Measurements from ENCODE around the gene PLXNB2. TPM values are rescaled to one million over a fixed set of nuclear protein-coding genes. Genes with fewer than 3 reads are reported as not detected.

PLXNB2 gene
- total RNA-seq, 1 donor from 2014 or later = 95.2 TPM

DNA sequence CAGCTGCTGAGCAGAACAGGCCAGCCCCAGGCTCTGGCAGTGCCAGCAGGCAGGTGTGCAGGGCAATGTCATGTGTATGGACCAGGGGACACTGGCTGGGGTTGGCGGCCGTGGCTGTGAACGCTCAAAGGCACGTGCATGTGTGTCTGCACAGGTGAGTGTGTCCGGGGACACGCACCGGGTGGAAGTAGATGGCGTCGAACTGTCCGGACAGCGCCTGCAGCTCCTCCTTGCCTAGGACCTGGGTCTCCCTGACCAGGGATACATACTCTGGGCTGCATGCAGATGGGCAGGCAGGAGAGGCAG lies 57.2 kb downstream of the PLXNB2 start:
- Mint-ChIP-seq H3K36me3 (ENCODE audit: unreplicated experiment) (no peaks in the 10 kb centered on the region), H3K4me3 (ENCODE audit: unreplicated experiment) (peak overlapping the region; percentile 72), H3K9me3 (ENCODE audit: unreplicated experiment) (peaks cover 7% of the 10 kb centered on the region), H3K27ac (ENCODE audit: unreplicated experiment) (no peak overlapping the region), H3K4me1 (ENCODE audit: low read depth, unreplicated experiment) (no peaks in the 10 kb centered on the region), H3K27me3 (ENCODE audit: unreplicated experiment) (peaks cover 4% of the 10 kb centered on the region)
- no peak for DNase-seq
- no peak for TF ChIP-seq CTCF (IDR thresholded peaks at IDR 0.05; ENCODE audit: partially characterized antibody, unreplicated experiment)

GRCh38 chr22:50249341-50250248 lies 57.9 kb downstream of the PLXNB2 start:
- H3K4me3 Mint-ChIP-seq (ENCODE audit: unreplicated experiment) = peak overlapping the region; percentile 72
- peaks cover 10% of the 10 kb centered on the region for H3K9me3 Mint-ChIP-seq (ENCODE audit: unreplicated experiment)
- TF ChIP-seq CTCF (IDR thresholded peaks at IDR 0.05; ENCODE audit: partially characterized antibody, unreplicated experiment) = no peak

GRCh38 chr22:50248196-50249081 lies 59.0 kb downstream of the PLXNB2 start:
- H3K4me1 Mint-ChIP-seq (ENCODE audit: low read depth, unreplicated experiment) = peaks cover 2% of the 10 kb centered on the region
- no peak overlapping the region for H3K4me3 Mint-ChIP-seq (ENCODE audit: unreplicated experiment)
- no peak for DNase-seq
- peaks cover 5% of the 10 kb centered on the region for H3K27me3 Mint-ChIP-seq (ENCODE audit: unreplicated experiment)
- H3K9me3 Mint-ChIP-seq (ENCODE audit: unreplicated experiment) = peaks cover 11% of the 10 kb centered on the region
- H3K27ac Mint-ChIP-seq (ENCODE audit: unreplicated experiment) = no peak overlapping the region
- TF ChIP-seq CTCF (IDR thresholded peaks at IDR 0.05; ENCODE audit: partially characterized antibody, unreplicated experiment) = no peak
- no peaks in the 10 kb centered on the region for H3K36me3 Mint-ChIP-seq (ENCODE audit: unreplicated experiment)

More at GRCh38 chr22:50249341-50250248, 57.9 kb downstream of the PLXNB2 start:
- Mint-ChIP-seq H3K36me3 (ENCODE audit: unreplicated experiment) (no peaks in the 10 kb centered on the region), H3K27ac (ENCODE audit: unreplicated experiment) (no peak overlapping the region), H3K27me3 (ENCODE audit: unreplicated experiment) (peaks cover 5% of the 10 kb centered on the region), H3K4me1 (ENCODE audit: low read depth, unreplicated experiment) (peaks cover 2% of the 10 kb centered on the region)
- no peak for DNase-seq

GRCh38 chr22:50247748-50248147 lies 59.7 kb downstream of the PLXNB2 start:
- Mint-ChIP-seq H3K4me3 (ENCODE audit: unreplicated experiment) (no peak overlapping the region), H3K36me3 (ENCODE audit: unreplicated experiment) (no peaks in the 10 kb centered on the region), H3K4me1 (ENCODE audit: low read depth, unreplicated experiment) (peaks cover 2% of the 10 kb centered on the region), H3K9me3 (ENCODE audit: unreplicated experiment) (peaks cover 11% of the 10 kb centered on the region), H3K27me3 (ENCODE audit: unreplicated experiment) (peaks cover 5% of the 10 kb centered on the region), H3K27ac (ENCODE audit: unreplicated experiment) (no peak overlapping the region)
- peak; percentile 60 for DNase-seq
- TF ChIP-seq CTCF (IDR thresholded peaks at IDR 0.05; ENCODE audit: partially characterized antibody, unreplicated experiment) = no peak
